ENCODE data around the gene FRMD1. TPM values are rescaled to one million over a fixed set of nuclear protein-coding genes. Genes with fewer than 3 reads are reported as not detected.

FRMD1 gene
- polyA plus RNA-seq, 3 donors, result not detected

DNA sequence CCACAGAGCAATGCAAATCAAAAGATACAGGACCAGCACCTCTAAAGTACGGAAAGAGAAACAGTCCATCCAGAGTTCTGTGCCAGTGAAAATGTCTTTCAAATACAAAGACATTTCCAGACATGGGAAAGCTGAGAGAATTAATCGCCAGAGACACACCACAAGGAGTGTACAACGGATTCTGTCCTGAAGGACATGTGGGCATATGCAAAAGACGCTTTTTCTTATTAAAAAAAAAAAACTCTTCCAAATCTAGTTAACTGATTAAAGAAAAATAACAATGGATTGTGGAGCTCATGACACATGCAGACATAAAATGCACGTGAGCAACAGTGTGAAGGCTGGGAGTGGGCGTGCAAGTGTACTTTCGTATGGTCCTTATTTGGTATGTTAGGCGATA is 58.8 kb downstream of the FRMD1 start:
- Histone ChIP-seq H3K27me3 (ENCODE audit: control insufficient read depth in 2 of 2, insufficient read depth in 2 of 2, low read length in 2 of 2) (no peaks in the 10 kb centered on the region), H3K9me3 (replicated peaks in 1 of 2; ENCODE audit: control insufficient read depth in 1 of 2, insufficient read depth in 1 of 2, low read length in 2 of 2) (peaks cover 9 to 27% of the 10 kb centered on the region in 2 donors), H3K27ac (ENCODE audit: low read depth in 1 of 2, low read length in 2 of 2) (no peak overlapping the region), H3K4me3 (replicated peaks in 1 of 3; ENCODE audit: low read depth in 2 of 3, low read length in 3 of 3) (no peak overlapping the region), H3K79me2 (ENCODE audit: insufficient read depth, low read length) (no peaks in the 10 kb centered on the region), H3K9ac (ENCODE audit: insufficient read depth, low read length, poor library complexity, severe bottlenecking) (no peak overlapping the region), H3K4me2 (replicated peaks; ENCODE audit: extremely low read depth, low read length, poor library complexity, severe bottlenecking) (no peak overlapping the region), H3K36me3 (replicated peaks in 1 of 2; ENCODE audit: control insufficient read depth in 1 of 2, insufficient read depth in 2 of 2, low read length in 2 of 2) (no peaks in the 10 kb centered on the region), H4K20me1 (ENCODE audit: insufficient read depth, low read length) (no peaks in the 10 kb centered on the region), H2AFZ (ENCODE audit: insufficient read depth, low read depth, low read length, poor library complexity, severe bottlenecking) (no peak overlapping the region), H3K4me1 (ENCODE audit: control insufficient read depth in 1 of 2, insufficient read depth in 2 of 2, low read length in 2 of 2) (no peaks in the 10 kb centered on the region)
- Mint-ChIP-seq H3K9me3 (peaks cover 7 to 35% (median 21%) of the 10 kb centered on the region in 7 donors), H3K36me3 (no peaks in the 10 kb centered on the region), H3K4me3 (no peak overlapping the region), H3K27me3 (ENCODE audit: low read depth in 3 of 3) (peaks cover 0 to 4% (median 3%) of the 10 kb centered on the region in 3 donors), H3K27ac (no peak overlapping the region), H3K4me1 (no peaks in the 10 kb centered on the region)
- WGBS (ENCODE audit: insufficient coverage), result 100% methylated on average over 3 of the region's 8 CpGs
- no peak for DNase-seq
- intact Hi-C loops (cut with micrococcal nuclease), result no loop called here
- TF ChIP-seq, protein P1, sequence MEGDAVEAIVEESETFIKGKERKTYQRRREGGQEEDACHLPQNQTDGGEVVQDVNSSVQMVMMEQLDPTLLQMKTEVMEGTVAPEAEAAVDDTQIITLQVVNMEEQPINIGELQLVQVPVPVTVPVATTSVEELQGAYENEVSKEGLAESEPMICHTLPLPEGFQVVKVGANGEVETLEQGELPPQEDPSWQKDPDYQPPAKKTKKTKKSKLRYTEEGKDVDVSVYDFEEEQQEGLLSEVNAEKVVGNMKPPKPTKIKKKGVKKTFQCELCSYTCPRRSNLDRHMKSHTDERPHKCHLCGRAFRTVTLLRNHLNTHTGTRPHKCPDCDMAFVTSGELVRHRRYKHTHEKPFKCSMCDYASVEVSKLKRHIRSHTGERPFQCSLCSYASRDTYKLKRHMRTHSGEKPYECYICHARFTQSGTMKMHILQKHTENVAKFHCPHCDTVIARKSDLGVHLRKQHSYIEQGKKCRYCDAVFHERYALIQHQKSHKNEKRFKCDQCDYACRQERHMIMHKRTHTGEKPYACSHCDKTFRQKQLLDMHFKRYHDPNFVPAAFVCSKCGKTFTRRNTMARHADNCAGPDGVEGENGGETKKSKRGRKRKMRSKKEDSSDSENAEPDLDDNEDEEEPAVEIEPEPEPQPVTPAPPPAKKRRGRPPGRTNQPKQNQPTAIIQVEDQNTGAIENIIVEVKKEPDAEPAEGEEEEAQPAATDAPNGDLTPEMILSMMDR (IDR thresholded peaks at IDR 0.05), result no peak

DNA sequence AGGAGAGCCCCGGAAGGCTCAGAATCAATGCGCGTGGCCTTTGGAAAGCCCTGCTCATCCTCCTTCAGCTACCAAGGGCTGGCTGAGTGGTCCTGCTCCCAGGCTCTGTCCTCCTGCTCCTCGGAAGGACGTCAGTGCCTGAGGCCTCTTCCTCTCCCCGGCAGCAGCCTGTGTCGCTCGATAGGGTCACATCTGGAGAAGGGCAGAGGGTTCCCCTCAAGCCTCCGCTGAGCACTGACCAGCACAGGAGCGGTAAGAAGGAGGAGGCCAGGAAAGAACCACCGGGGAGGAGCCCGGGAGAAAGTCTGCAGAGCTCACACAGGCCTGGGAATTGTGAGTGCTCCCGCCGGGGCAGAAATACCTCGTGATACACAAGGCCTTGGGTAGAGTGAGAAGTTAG is 60.3 kb downstream of the FRMD1 start:
- WGBS (ENCODE audit: insufficient coverage), result 84% methylated on average over 9 of the region's 15 CpGs

More for the DNA sequence above, 60.3 kb downstream of the FRMD1 start:
- H3K36me3 ChIP-seq (replicated peaks in 1 of 2; ENCODE audit: control insufficient read depth in 1 of 2, insufficient read depth in 2 of 2, low read length in 2 of 2), result no peaks in the 10 kb centered on the region
- H3K4me3 ChIP-seq (replicated peaks in 1 of 3; ENCODE audit: low read depth in 2 of 3, low read length in 3 of 3), result no peak overlapping the region
- no peaks in the 10 kb centered on the region for H3K79me2 ChIP-seq (ENCODE audit: insufficient read depth, low read length)
- no peaks in the 10 kb centered on the region for H3K27me3 ChIP-seq (ENCODE audit: control insufficient read depth in 2 of 2, insufficient read depth in 2 of 2, low read length in 2 of 2)
- no peak overlapping the region for H3K27ac ChIP-seq (ENCODE audit: low read depth in 1 of 2, low read length in 2 of 2)
- no peak overlapping the region for H3K4me3 Mint-ChIP-seq
- no peak for DNase-seq
- no peaks in the 10 kb centered on the region for H3K36me3 Mint-ChIP-seq
- TF ChIP-seq, protein P1 (IDR thresholded peaks at IDR 0.05), result no peak
- H3K9ac ChIP-seq (ENCODE audit: insufficient read depth, low read length, poor library complexity, severe bottlenecking), result no peak overlapping the region
- H3K9me3 ChIP-seq (replicated peaks in 1 of 2; ENCODE audit: control insufficient read depth in 1 of 2, insufficient read depth in 1 of 2, low read length in 2 of 2), result peaks cover 7 to 29% of the 10 kb centered on the region in 2 donors
- intact Hi-C loops (cut with micrococcal nuclease), result no loop called here
- H3K4me2 ChIP-seq (replicated peaks; ENCODE audit: extremely low read depth, low read length, poor library complexity, severe bottlenecking), result no peak overlapping the region
- no peak overlapping the region for H3K27ac Mint-ChIP-seq
- H3K9me3 Mint-ChIP-seq, result peaks cover 1 to 28% (median 17%) of the 10 kb centered on the region in 7 donors
- peaks cover 0 to 2% (median 2%) of the 10 kb centered on the region in 3 donors for H3K27me3 Mint-ChIP-seq (ENCODE audit: low read depth in 3 of 3)
- no peaks in the 10 kb centered on the region for H4K20me1 ChIP-seq (ENCODE audit: insufficient read depth, low read length)
- no peaks in the 10 kb centered on the region for H3K4me1 ChIP-seq (ENCODE audit: control insufficient read depth in 1 of 2, insufficient read depth in 2 of 2, low read length in 2 of 2)
- no peak overlapping the region for H2AFZ ChIP-seq (ENCODE audit: insufficient read depth, low read depth, low read length, poor library complexity, severe bottlenecking)
- H3K4me1 Mint-ChIP-seq, result no peaks in the 10 kb centered on the region

Data from CD14-positive monocyte (primary cell).